GM21529 (cell line): ENCODE data around the gene ZPBP2.

ENCODE experiments used
- ATAC-seq: cut with Tn5 transposase; IDR thresholded peaks from one replicate; pipeline ENCODE4 v1.9.1; 2021; ENCODE audit not compliant: unreplicated experiment

Gene ZPBP2

GRCh38 chr17:39908789-39909352, 40.9 kb downstream of the ZPBP2 start:
- ATAC-seq: no peak

- ATAC-seq: no peak
These were observed 46.0 kb downstream of the ZPBP2 start for GRCh38 chr17:39913989-39914388.

- no peak for ATAC-seq
These were observed 47.6 kb downstream of the ZPBP2 start for GRCh38 chr17:39915559-39915958.

GRCh38 chr17:39916918-39917317, 48.9 kb downstream of the ZPBP2 start:
- no peak for ATAC-seq

- ATAC-seq: no peak
These were observed 51.2 kb downstream of the ZPBP2 start for GRCh38 chr17:39919087-39919683.

GRCh38 chr17:39920218-39921210, 52.5 kb downstream of the ZPBP2 start:
- ATAC-seq: no peak

- ATAC-seq: no peak
These were observed 53.3 kb downstream of the ZPBP2 start for GRCh38 chr17:39921323-39921722.

- ATAC-seq: no peak
These were observed 54.0 kb downstream of the ZPBP2 start for GRCh38 chr17:39922006-39922405.

GRCh38 chr17:39923230-39923629, 55.2 kb downstream of the ZPBP2 start:
- ATAC-seq: no peak

- ATAC-seq: no peak
These were observed 56.1 kb downstream of the ZPBP2 start for GRCh38 chr17:39923836-39924690.

- ATAC-seq: no peak
These were observed 56.7 kb downstream of the ZPBP2 start for GRCh38 chr17:39924691-39925055.

- ATAC-seq: no peak
These were observed 57.5 kb downstream of the ZPBP2 start for GRCh38 chr17:39925282-39926134.

GRCh38 chr17:39926135-39926587, 58.2 kb downstream of the ZPBP2 start:
- no peak for ATAC-seq

- ATAC-seq: no peak
These were observed 58.6 kb downstream of the ZPBP2 start for GRCh38 chr17:39926588-39927100.
